PC-9 (cell line): Measurements from ENCODE around the gene DUSP10. TPM values are rescaled to one million over a fixed set of nuclear protein-coding genes. Genes with fewer than 3 reads are reported as not detected.

Source experiments
- Bru-seq: library from RNA; stranded (reverse); fragments of 400-500 nt; gene quantifications from one replicate; lab custom pipeline; 2021; lab: Mats Ljungman, UMichigan
- BruChase-seq, 2 experiments: library from RNA; stranded (reverse); fragments of 400-500 nt; gene quantifications; one replicate each; lab custom pipeline; 2021; lab: Mats Ljungman, UMichigan
- BruUV-seq: library from RNA; stranded (reverse); fragments of 400-500 nt; replicated peaks from 2 replicates; lab custom pipeline; 2021; lab: Mats Ljungman, UMichigan
- CTCF ChIA-PET: fragments of 300-600 bp; sonication (Branson Sonifier 250); formaldehyde crosslinking; loops from one replicate; lab custom pipeline; 2022; ENCODE audit warnings: antibody characterized with exemption; lab: Charles Lee
- POLR2A ChIA-PET: fragments of 300-600 bp; sonication (Branson Sonifier 250); formaldehyde crosslinking; loops from one replicate; lab custom pipeline; 2022; ENCODE audit warnings: antibody characterized with exemption; ENCODE audit not compliant: unreplicated experiment; lab: Charles Lee
- DNase-seq, 2 experiments: peaks; one replicate each; pipeline versions ENCODE4 v3.0.0 to v3.0.0-alpha.2; 2015 to 2022; ENCODE audit warnings: mixed read lengths in 1 of 2
- H2AFZ ChIP-seq: fragments of 200-600 bp; sonication (generic); 2 replicates; pipeline ENCODE4 v1.8.1; 2017; ENCODE audit warnings: antibody characterized with exemption
- H3F3A ChIP-seq: fragments of 200-600 bp; sonication (generic); 2 replicates; pipeline ENCODE4 v1.8.1; 2017; ENCODE audit warnings: antibody characterized with exemption, mild to moderate bottlenecking, low read depth; ENCODE audit not compliant: insufficient read depth
- H3K27ac ChIP-seq: fragments of 200-600 bp; sonication (generic); 2 replicates; pipeline ENCODE4 v1.6.1; 2016; ENCODE audit warnings: mixed run types
- H3K27me3 ChIP-seq: fragments of 200-600 bp; sonication (generic); 2 replicates; pipeline ENCODE4 v1.6.1; 2016; ENCODE audit warnings: low read depth, mixed run types; ENCODE audit not compliant: insufficient read depth
- H3K36me3 ChIP-seq: fragments of 200-600 bp; sonication (generic); 2 replicates; pipeline ENCODE4 v1.6.1; 2016; ENCODE audit warnings: low read depth, mixed run types
- H3K4me1 ChIP-seq: fragments of 200-600 bp; sonication (generic); replicated peaks from 2 replicates; pipeline ENCODE4 v1.6.1; 2016; ENCODE audit warnings: mixed run types; ENCODE audit not compliant: insufficient read depth
- H3K4me2 ChIP-seq: fragments of 200-600 bp; sonication (generic); 2 replicates; pipeline ENCODE4 v1.6.1; 2017; ENCODE audit warnings: mixed run types
- H3K4me3 ChIP-seq: fragments of 200-600 bp; sonication (generic); 2 replicates; pipeline ENCODE4 v1.6.1; 2016; ENCODE audit warnings: mixed run types
- H3K79me2 ChIP-seq: fragments of 200-600 bp; sonication (generic); 2 replicates; pipeline ENCODE4 v1.6.1; 2017; ENCODE audit warnings: low read depth, mixed run types
- H3K9me2 ChIP-seq: fragments of 200-600 bp; sonication (generic); 2 replicates; pipeline ENCODE4 v1.8.1; 2017; ENCODE audit warnings: mild to moderate bottlenecking; ENCODE audit not compliant: insufficient read depth
- H3K9me3 ChIP-seq: fragments of 200-600 bp; sonication (generic); 2 replicates; pipeline ENCODE4 v1.8.1; 2016; ENCODE audit warnings: low read depth; ENCODE audit not compliant: insufficient read depth
- H4K20me1 ChIP-seq: fragments of 200-600 bp; sonication (generic); 2 replicates; pipeline ENCODE4 v1.8.1; 2017; ENCODE audit not compliant: insufficient read depth
- CTCF ChIP-seq: fragments of 200-600 bp; sonication (generic); conservative IDR thresholded peaks from 2 replicates; pipeline ENCODE4 v1.6.1; 2017; ENCODE audit warnings: mixed run types, antibody characterized with exemption, mild to moderate bottlenecking, moderate library complexity
- EZH2 ChIP-seq: fragments of 200-600 bp; sonication (generic); IDR thresholded peaks from 2 replicates; pipeline ENCODE4 v1.8.0; 2017; ENCODE audit warnings: antibody characterized with exemption, low read depth
- intact Hi-C: fragments of 100-400 bp; cut with micrococcal nuclease; formaldehyde crosslinking; loops from one replicate; pipeline ENCODE4 v1.10.0; 2022; ENCODE audit not compliant: unreplicated experiment
- long read RNA-seq: library from polyadenylated mRNA; stranded (forward); transcript quantifications from one replicate; pipeline ENCODE4 v2.0.0, GENCODE V29; 2022
- total RNA-seq: library from RNA; stranded (reverse); gene quantifications from 2 replicates; pipeline ENCODE4 v1.2.3, GENCODE V29; 2021

DUSP10 gene
- 7.0 and 8.7 TPM in 2 replicates for total RNA-seq
- percentile 86 among the genes with signal in this experiment for Bru-seq, nascent RNA
- percentile 90 among the genes with signal in this experiment for BruChase-seq, experiment 1, labeled RNA remaining after a 2-hour chase
- percentile 75 among the genes with signal in this experiment for BruChase-seq, experiment 2, labeled RNA remaining after a 6-hour chase
- long read RNA-seq, transcript DUSP10-201 (4 exons, 2,676 nt): major isoform, 10 of 13 reads
- long read RNA-seq, partial matches to known transcripts: 3 of 13 reads
- long read RNA-seq, other reads (novel, unspliced or antisense): 0 of 13 reads

GRCh38 chr1:221741703-221742554, at the start of gene DUSP10:
TSS of gene DUSP10 (minus strand) at chr1:221742089. CDS start at chr1:221739744, 2,345 bp downstream.
- no peaks in the 10 kb centered on the region for H3K9me2 ChIP-seq
- CTCF ChIA-PET: interaction anchor here (0.5 to 1.9 kb wide), 6 partner anchors 198 to 714 kb away, joined by 3 to 9 read pairs (median 6); no protein-coding TSS in a partner anchor
- intact Hi-C loops: loop anchor here (1.0 to 2.0 kb wide), 12 partner anchors 68 to 868 kb away; no protein-coding TSS in a partner anchor
- H3K27ac ChIP-seq: peak within 1 kb of the TSS; percentile 88
- POLR2A ChIA-PET: interaction anchor here (0.5 to 0.9 kb wide), 12 partner anchors 16 to 848 kb away, joined by 3 to 6 read pairs (median 3); partner anchors contain the start of gene TAF1A
- DNase-seq: peak; percentile 98 to 99
- peak within 1 kb of the TSS; percentile 86 for H3K4me2 ChIP-seq
- TF ChIP-seq EZH2 (no peak), CTCF (0 out of 2 replicates have a peak, but pooled peaks have one; percentile 18)
- H2AFZ ChIP-seq: peak within 1 kb of the TSS; percentile 89
- peaks cover 26% of the 10 kb centered on the region for H3K4me1 ChIP-seq
- H3K79me2 ChIP-seq: peaks cover 46% of the 10 kb centered on the region
- BruUV-seq: TSS peak; percentile 43
- H4K20me1 ChIP-seq: no peaks in the 10 kb centered on the region
- no peaks in the 10 kb centered on the region for H3K9me3 ChIP-seq
- peaks cover 13% of the 10 kb centered on the region; the same call in 1 of the 2 replicates for H3F3A ChIP-seq
- H3K27me3 ChIP-seq: no peaks in the 10 kb centered on the region
- peak within 1 kb of the TSS; percentile 72 for H3K4me3 ChIP-seq
- peaks cover 22% of the 10 kb centered on the region for H3K36me3 ChIP-seq

- Histone ChIP-seq H3K9me3 (no peaks in the 10 kb centered on the region), H2AFZ (no peak overlapping the region), H3K27ac (no peak overlapping the region), H3K27me3 (no peaks in the 10 kb centered on the region), H3K36me3 (no peaks in the 10 kb centered on the region), H3F3A (no peaks in the 10 kb centered on the region), H3K9me2 (no peaks in the 10 kb centered on the region), H3K4me1 (no peaks in the 10 kb centered on the region), H4K20me1 (no peaks in the 10 kb centered on the region), H3K4me3 (no peak overlapping the region), H3K79me2 (no peaks in the 10 kb centered on the region), H3K4me2 (no peak overlapping the region)
- CTCF ChIA-PET: no interaction called here
- no peak for TF ChIP-seq CTCF
- no peak for TF ChIP-seq EZH2
- POLR2A ChIA-PET: no interaction called here
- BruUV-seq: no TSS peak
- intact Hi-C loops: no loop called here
- DNase-seq: no peak
Measured at GRCh38 chr1:221788466-221788865, 46.6 kb upstream of the DUSP10 start.

- DNase-seq: no peak
- no peaks in the 10 kb centered on the region for H3F3A ChIP-seq
- ChIA-PET CTCF (no interaction called here), POLR2A (no interaction called here)
- no peaks in the 10 kb centered on the region for H3K27me3 ChIP-seq
- H3K4me1 ChIP-seq: no peaks in the 10 kb centered on the region
- H3K4me3 ChIP-seq: no peak overlapping the region
- no peaks in the 10 kb centered on the region for H4K20me1 ChIP-seq
- intact Hi-C loops: no loop called here
- no peak overlapping the region for H3K4me2 ChIP-seq
- BruUV-seq: no TSS peak
- no peaks in the 10 kb centered on the region for H3K36me3 ChIP-seq
- H3K9me3 ChIP-seq: no peaks in the 10 kb centered on the region
- TF ChIP-seq EZH2 (no peak), CTCF (no peak)
- no peaks in the 10 kb centered on the region for H3K79me2 ChIP-seq
- H2AFZ ChIP-seq: no peak overlapping the region
- no peak overlapping the region for H3K27ac ChIP-seq
- H3K9me2 ChIP-seq: no peaks in the 10 kb centered on the region
Measured at GRCh38 chr1:221786647-221787046, 44.8 kb upstream of the DUSP10 start.
